GM12878 (cell line): ENCODE results near the gene SRGAP1. TPM values are rescaled to one million over a fixed set of nuclear protein-coding genes. Genes with fewer than 3 reads are reported as not detected.

Experiments used
- ATAC-seq: fragments of 200-7000 bp; cut with Tn5 transposase; 3 replicates; pipeline ENCODE4 v1.9.1; 2020; ENCODE audit warnings: mild to moderate bottlenecking, moderate library complexity
- BruUV-seq: library from RNA; stranded (reverse); fragments of 400-500 nt; replicated peaks from 2 replicates; lab custom pipeline; 2021; lab: Mats Ljungman, UMichigan
- CTCF ChIA-PET: fragments of 300-600 bp; sonication (Branson Sonifier 250); formaldehyde crosslinking; extraction: SDS; loops from one replicate; lab custom pipeline; 2021; ENCODE audit warnings: inconsistent platforms; lab: Yijun Ruan, JAX
- POLR2A ChIA-PET: fragments of 350-600 bp; formaldehyde crosslinking; extraction: SDS; loops from one replicate; lab custom pipeline; 2021; ENCODE audit warnings: inconsistent platforms; lab: Charles Lee
- RAD21 ChIA-PET: fragments of 300-600 bp; sonication (Branson Sonifier 250); formaldehyde crosslinking; loops from one replicate; lab custom pipeline; 2023; ENCODE audit warnings: antibody characterized with exemption; ENCODE audit not compliant: unreplicated experiment; lab: Charles Lee
- SMC1A ChIA-PET: fragments of 300-600 bp; sonication (Branson Sonifier 250); formaldehyde crosslinking; loops from one replicate; lab custom pipeline; 2023; ENCODE audit not compliant: unreplicated experiment, uncharacterized antibody; lab: Charles Lee
- DNase-seq: peaks from one replicate; pipeline ENCODE4 v3.0.0-alpha.2; 2011; ENCODE audit warnings: low read depth, low spot score
- FAIRE-seq: peaks from 3 replicates; lab custom pipeline; 2011; peaks lifted over from hg19 to GRCh38; lab: Jason Lieb, UNC
- H2AFZ ChIP-seq: 2 replicates; pipeline ENCODE4 v1.6.0; 2011; ENCODE audit warnings: low read depth, low read length, control low read depth; ENCODE audit not compliant: control insufficient read depth
- H3K27ac ChIP-seq: 2 replicates; pipeline ENCODE4 v1.5.1; 2011; ENCODE audit warnings: control low read depth; ENCODE audit not compliant: control insufficient read depth, insufficient read depth
- H3K27me3 ChIP-seq, 2 experiments: replicated peaks in 1 of 2; 2 replicates each; pipeline versions ENCODE4 v1.6.0 to v1.6.1; 2011; ENCODE audit warnings: low read length in 1 of 2; ENCODE audit not compliant: control insufficient read depth in 2 of 2, insufficient read depth in 2 of 2
- H3K36me3 ChIP-seq, 2 experiments: 2 replicates each; pipeline ENCODE4 v1.5.1; 2011; ENCODE audit warnings: low read length in 1 of 2; ENCODE audit not compliant: control insufficient read depth in 2 of 2, insufficient read depth in 2 of 2
- H3K4me1 ChIP-seq: 2 replicates; pipeline ENCODE4 v1.6.1; 2011; ENCODE audit warnings: mild to moderate bottlenecking, low read length, moderate library complexity, mixed read lengths; ENCODE audit not compliant: control insufficient read depth, insufficient read depth
- H3K4me2 ChIP-seq: 2 replicates; pipeline ENCODE4 v1.6.0; 2011; ENCODE audit warnings: control low read depth; ENCODE audit not compliant: control insufficient read depth, insufficient read depth
- H3K4me3 ChIP-seq: fragments of 200-600 bp; sonication (generic); 2 replicates; pipeline ENCODE4 v1.5.1; 2016
- H3K79me2 ChIP-seq: 2 replicates; pipeline ENCODE4 v1.6.0; 2011; ENCODE audit warnings: low read length; ENCODE audit not compliant: control insufficient read depth, insufficient read depth
- H3K9ac ChIP-seq: 2 replicates; pipeline ENCODE4 v1.8.0; 2011; ENCODE audit warnings: low read length, control low read depth, mixed read lengths; ENCODE audit not compliant: control insufficient read depth, insufficient read depth
- H3K9me3 ChIP-seq: replicated peaks from 3 replicates; pipeline ENCODE4 v1.5.1; 2011; ENCODE audit warnings: mild to moderate bottlenecking, low read length; ENCODE audit not compliant: control insufficient read depth, insufficient read depth
- H4K20me1 ChIP-seq: 2 replicates; pipeline ENCODE4 v1.6.0; 2011; ENCODE audit not compliant: control insufficient read depth, insufficient read depth
- CBX3 ChIP-seq: fragments of 200-600 bp; sonication (generic); IDR thresholded peaks from 2 replicates; pipeline ENCODE4 v1.6.1; 2016; ENCODE audit warnings: low read depth, borderline replicate concordance
- DPF2 ChIP-seq: fragments of 450-650 bp; IDR thresholded peaks from 2 replicates; pipeline ENCODE4 v1.6.1; 2017; ENCODE audit warnings: mild to moderate bottlenecking
- E2F4 ChIP-seq: IDR thresholded peaks from 2 replicates; pipeline ENCODE4 v1.6.1; 2012; ENCODE audit warnings: low read depth, low read length, improper control_type of control experiment
- FOXK2 ChIP-seq: fragments of 450-650 bp; IDR thresholded peaks from 2 replicates; pipeline ENCODE4 v1.6.1; 2017; ENCODE audit warnings: mild to moderate bottlenecking, moderate library complexity
- SUZ12 ChIP-seq: fragments of 200-600 bp; sonication (generic); IDR thresholded peaks from one replicate; pipeline ENCODE4 v1.6.1; 2018; ENCODE audit warnings: antibody characterized with exemption, mild to moderate bottlenecking; ENCODE audit not compliant: unreplicated experiment
- WGBS: methylation state at CpG from one replicate; pipeline ENCODE4 v1.1.6; 2016; ENCODE audit warnings: low lambda C conversion rate; ENCODE audit not compliant: insufficient replicate concordance, insufficient coverage; ENCODE audit errors: missing lambda C conversion rate; 5-methylcytosine and 5-hydroxymethylcytosine counted together
- in situ Hi-C: fragments of 300-500 bp; cut with MboI; formaldehyde crosslinking; loops from 9 replicates; pipeline ENCODE4 v1.14.3; 2018; ENCODE audit warnings: mixed read lengths
- intact Hi-C: fragments of 100-400 bp; cut with micrococcal nuclease; formaldehyde crosslinking; loops from one replicate; pipeline ENCODE4 v1.14.2; 2022; ENCODE audit not compliant: unreplicated experiment
- polyA plus RNA-seq, 11 experiments: library from polyadenylated mRNA; depleted of rRNA in 4 of 11; unstranded in 6 of 11; stranded (reverse) in 5 of 11; fragments of >200 nt; fragmentation: Nextera tagmentation in 4 of 11; fragmentation: Illumina TruSeq in 1 of 11; extraction: Ambion mirVana in 4 of 11; extraction: Trizol in 1 of 11; gene quantifications; 1 replicate in 1 of 11; 2 replicates in 10 of 11; pipeline versions ENCODE4 v1.2.1 to v1.2.3, GENCODE V29; 2011 to 2016; ENCODE audit warnings: inconsistent platforms in 2 of 11, missing spikeins in 2 of 11, low read depth in 1 of 11
- total RNA-seq, 4 experiments: library from RNA; depleted of rRNA in 3 of 4; stranded (reverse); fragments of >200 nt in 3 of 4; fragmentation: Illumina TruSeq in 1 of 4; extraction: Trizol in 1 of 4; gene quantifications; 2 replicates each; pipeline versions ENCODE4 v1.2.1 to v1.2.3, GENCODE V29; 2013 to 2021
- TF ChIP-seq, protein P1 (sequence below): IDR thresholded peaks from 2 replicates; pipeline ENCODE4 v1.6.1; 2012; ENCODE audit warnings: low read length, inconsistent platforms

Gene SRGAP1
- total and polyA plus RNA-seq, 10 of the 15 experiments (the other 5 are each of a cell fraction or from before 2014, with no cell fraction given), result 0.16 to 0.85 (median 0.46) TPM

DNA sequence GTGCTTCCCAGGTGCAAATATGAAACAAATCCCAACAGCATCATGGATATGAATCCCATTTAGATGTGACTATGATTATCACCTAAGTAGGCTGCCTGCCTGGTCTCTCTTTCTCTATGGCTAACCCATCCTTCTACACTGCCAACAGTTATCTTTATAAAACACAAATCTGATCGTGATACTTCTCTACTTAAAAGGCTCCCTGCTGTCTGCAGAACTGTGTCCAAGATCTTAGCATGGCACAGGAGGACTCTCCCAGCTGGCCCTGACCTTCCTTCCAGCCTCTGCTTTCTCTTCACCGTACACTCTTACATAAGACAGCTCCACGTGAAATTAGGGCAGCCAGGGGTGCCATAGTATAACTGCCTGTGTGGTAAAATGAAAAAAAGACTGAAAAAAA lies 3.5 kb upstream of the SRGAP1 start:
- 7% methylated on average over 3 of the region's 3 CpGs for WGBS

More for the DNA sequence above, 3.5 kb upstream of the SRGAP1 start:
- FAIRE-seq (no peak), ATAC-seq (no peak)
- peaks cover 2 to 6% of the 10 kb centered on the region in 2 experiments; a peak in 3 of 4 replicates for H3K27me3 ChIP-seq
- RAD21 ChIA-PET, result interaction anchor here (0.8 kb wide), 1 partner anchor 88 kb away, joined by 3 read pairs; no protein-coding TSS in a partner anchor
- no peak overlapping the region for H3K9ac ChIP-seq
- no peak overlapping the region for H3K4me3 ChIP-seq
- no peaks in the 10 kb centered on the region for H3K9me3 ChIP-seq
- H2AFZ ChIP-seq, result no peak overlapping the region
- no peaks in the 10 kb centered on the region for H3K79me2 ChIP-seq
- TF ChIP-seq DPF2 (no peak), CBX3 (no peak), SUZ12 (no peak), FOXK2 (no peak), E2F4 (no peak)
- TF ChIP-seq, protein P1, sequence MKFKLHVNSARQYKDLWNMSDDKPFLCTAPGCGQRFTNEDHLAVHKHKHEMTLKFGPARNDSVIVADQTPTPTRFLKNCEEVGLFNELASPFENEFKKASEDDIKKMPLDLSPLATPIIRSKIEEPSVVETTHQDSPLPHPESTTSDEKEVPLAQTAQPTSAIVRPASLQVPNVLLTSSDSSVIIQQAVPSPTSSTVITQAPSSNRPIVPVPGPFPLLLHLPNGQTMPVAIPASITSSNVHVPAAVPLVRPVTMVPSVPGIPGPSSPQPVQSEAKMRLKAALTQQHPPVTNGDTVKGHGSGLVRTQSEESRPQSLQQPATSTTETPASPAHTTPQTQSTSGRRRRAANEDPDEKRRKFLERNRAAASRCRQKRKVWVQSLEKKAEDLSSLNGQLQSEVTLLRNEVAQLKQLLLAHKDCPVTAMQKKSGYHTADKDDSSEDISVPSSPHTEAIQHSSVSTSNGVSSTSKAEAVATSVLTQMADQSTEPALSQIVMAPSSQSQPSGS, result no peak
- TF ChIP-seq, all 136 proteins: peak for 0
- in situ Hi-C loops, result loop anchor here (5.0 to 25.0 kb wide), 2 partner anchors 411 to 546 kb away; partner anchors contain the start of gene C12orf56
- intact Hi-C loops, result loop anchor here (5.0 to 10.0 kb wide), 4 partner anchors 174 to 551 kb away; partner anchors contain the start of gene C12orf56
- Histone ChIP-seq H3K27ac (no peak overlapping the region), H3K4me2 (no peak overlapping the region), H3K36me3 (no peaks in the 10 kb centered on the region), H4K20me1 (no peaks in the 10 kb centered on the region), H3K4me1 (peaks cover 5% of the 10 kb centered on the region; the same call in 1 of the 2 replicates)
- no peak for DNase-seq
- ChIA-PET SMC1A (interaction anchor here (1.0 kb wide), 1 partner anchor 416 kb away, joined by 3 read pairs; no protein-coding TSS in a partner anchor), POLR2A (no interaction called here), CTCF (interaction anchor here (1.0 to 1.5 kb wide), 3 partner anchors 15 to 416 kb away, joined by 3 read pairs; no protein-coding TSS in a partner anchor)
- BruUV-seq, result no TSS peak
